Loucy (cell line): ENCODE results near the gene KCNK1.

Source experiments
- H2AFZ ChIP-seq: fragments of 200-600 bp; sonication (generic); 2 replicates; pipeline ENCODE4 v1.6.0; 2016; ENCODE audit warnings: antibody characterized with exemption, mild to moderate bottlenecking, low read length, moderate library complexity
- H3F3A ChIP-seq: fragments of 200-600 bp; 2 replicates; pipeline ENCODE4 v1.6.0; 2016; ENCODE audit warnings: antibody characterized with exemption, low read depth, mild to moderate bottlenecking
- H3K27me3 ChIP-seq: fragments of 200-600 bp; sonication (generic); 2 replicates; pipeline ENCODE4 v1.6.1; 2014; ENCODE audit warnings: low read length, mild to moderate bottlenecking; ENCODE audit not compliant: insufficient read depth, poor library complexity, severe bottlenecking
- H3K36me3 ChIP-seq: fragments of 200-600 bp; sonication (generic); 2 replicates; pipeline ENCODE4 v1.6.1; 2016; ENCODE audit warnings: low read length; ENCODE audit not compliant: insufficient read depth
- H3K4me1 ChIP-seq: fragments of 200-600 bp; sonication (generic); 2 replicates; pipeline ENCODE4 v1.5.1; 2014; ENCODE audit warnings: low read length, mild to moderate bottlenecking; ENCODE audit not compliant: insufficient read depth, poor library complexity, severe bottlenecking
- H3K4me2 ChIP-seq: fragments of 200-600 bp; sonication (generic); 2 replicates; pipeline ENCODE4 v1.6.0; 2014; ENCODE audit warnings: antibody characterized with exemption, low read length, low read depth, mild to moderate bottlenecking; ENCODE audit not compliant: poor library complexity, severe bottlenecking
- H3K4me3 ChIP-seq: fragments of 200-600 bp; sonication (generic); 2 replicates; pipeline ENCODE4 v1.5.1; 2014; ENCODE audit warnings: low read length, mild to moderate bottlenecking, mixed read lengths; ENCODE audit not compliant: poor library complexity, severe bottlenecking
- H3K79me2 ChIP-seq: fragments of 200-600 bp; sonication (generic); 2 replicates; pipeline ENCODE4 v1.6.1; 2014; ENCODE audit warnings: low read length; ENCODE audit not compliant: insufficient read depth
- H3K9ac ChIP-seq: fragments of 200-600 bp; sonication (generic); 2 replicates; pipeline ENCODE4 v1.6.0; 2014; ENCODE audit warnings: mild to moderate bottlenecking, low read depth, low read length, moderate library complexity; ENCODE audit not compliant: poor library complexity, severe bottlenecking
- H3K9me2 ChIP-seq: fragments of 200-600 bp; sonication (generic); replicated peaks from 2 replicates; pipeline ENCODE4 v1.6.1; 2016; ENCODE audit warnings: low read depth, low read length, mixed read lengths
- H3K9me3 ChIP-seq: fragments of 200-600 bp; sonication (generic); 2 replicates; pipeline ENCODE4 v1.6.1; 2014; ENCODE audit warnings: mild to moderate bottlenecking, antibody characterized with exemption, low read length, low read depth; ENCODE audit not compliant: insufficient read depth
- H4K20me1 ChIP-seq: fragments of 200-600 bp; sonication (generic); 2 replicates; pipeline ENCODE4 v1.6.0; 2014; ENCODE audit warnings: antibody characterized with exemption, low read length, mild to moderate bottlenecking; ENCODE audit not compliant: insufficient read depth, poor library complexity, severe bottlenecking
- CTCF ChIP-seq: fragments of 200-600 bp; sonication (generic); conservative IDR thresholded peaks from 2 replicates; pipeline ENCODE4 v1.5.1; 2014; ENCODE audit warnings: mild to moderate bottlenecking, antibody characterized with exemption, low read length
- EZH2phosphoT487 ChIP-seq: fragments of 200-600 bp; IDR thresholded peaks from 2 replicates; pipeline ENCODE4 v1.6.1; 2018; ENCODE audit warnings: antibody characterized with exemption, mild to moderate bottlenecking, moderate library complexity, borderline replicate concordance

KCNK1 gene

GRCh38 chr1:233639611-233640010, 25.7 kb downstream of the KCNK1 start:
- Histone ChIP-seq H3F3A (no peaks in the 10 kb centered on the region), H3K79me2 (no peaks in the 10 kb centered on the region), H3K4me1 (no peaks in the 10 kb centered on the region), H2AFZ (no peak overlapping the region), H3K36me3 (no peaks in the 10 kb centered on the region), H3K9ac (no peak overlapping the region), H3K4me3 (no peak overlapping the region), H3K4me2 (no peak overlapping the region), H3K27me3 (no peaks in the 10 kb centered on the region), H3K9me2 (no peaks in the 10 kb centered on the region), H3K9me3 (no peaks in the 10 kb centered on the region), H4K20me1 (no peaks in the 10 kb centered on the region)
- TF ChIP-seq CTCF (no peak), EZH2phosphoT487 (no peak)

- Histone ChIP-seq H2AFZ (no peak overlapping the region), H3K4me1 (no peaks in the 10 kb centered on the region)
Measured at GRCh38 chr1:233640179-233640578, 26.3 kb downstream of the KCNK1 start.

GRCh38 chr1:233641029-233641428, 27.1 kb downstream of the KCNK1 start:
- no peak for TF ChIP-seq EZH2phosphoT487
- TF ChIP-seq CTCF: no peak
- Histone ChIP-seq H3K4me3 (no peak overlapping the region), H3K9me2 (no peaks in the 10 kb centered on the region), H3K27me3 (no peaks in the 10 kb centered on the region), H3K9ac (no peak overlapping the region), H3F3A (no peaks in the 10 kb centered on the region), H3K79me2 (no peaks in the 10 kb centered on the region), H3K4me1 (no peaks in the 10 kb centered on the region), H4K20me1 (no peaks in the 10 kb centered on the region), H3K36me3 (no peaks in the 10 kb centered on the region), H3K4me2 (no peak overlapping the region), H3K9me3 (no peaks in the 10 kb centered on the region), H2AFZ (no peak overlapping the region)

More at GRCh38 chr1:233640179-233640578, 26.3 kb downstream of the KCNK1 start:
- Histone ChIP-seq H3K9ac (no peak overlapping the region), H3K79me2 (no peaks in the 10 kb centered on the region), H3K27me3 (no peaks in the 10 kb centered on the region), H3K4me3 (no peak overlapping the region), H3K9me2 (no peaks in the 10 kb centered on the region), H3K4me2 (no peak overlapping the region), H3K36me3 (no peaks in the 10 kb centered on the region), H4K20me1 (no peaks in the 10 kb centered on the region), H3K9me3 (no peaks in the 10 kb centered on the region), H3F3A (no peaks in the 10 kb centered on the region)
- TF ChIP-seq CTCF (no peak), EZH2phosphoT487 (no peak)
